ENCODE data around the gene FTSJ1.
"Not testable (repeated sequence)": the region's sequence is repeated elsewhere in the genome, so short reads cannot be mapped to it uniquely, and the experiment has no call there.

Gene FTSJ1, protein sequence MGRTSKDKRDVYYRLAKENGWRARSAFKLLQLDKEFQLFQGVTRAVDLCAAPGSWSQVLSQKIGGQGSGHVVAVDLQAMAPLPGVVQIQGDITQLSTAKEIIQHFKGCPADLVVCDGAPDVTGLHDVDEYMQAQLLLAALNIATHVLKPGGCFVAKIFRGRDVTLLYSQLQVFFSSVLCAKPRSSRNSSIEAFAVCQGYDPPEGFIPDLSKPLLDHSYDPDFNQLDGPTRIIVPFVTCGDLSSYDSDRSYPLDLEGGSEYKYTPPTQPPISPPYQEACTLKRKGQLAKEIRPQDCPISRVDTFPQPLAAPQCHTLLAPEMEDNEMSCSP

DNA sequence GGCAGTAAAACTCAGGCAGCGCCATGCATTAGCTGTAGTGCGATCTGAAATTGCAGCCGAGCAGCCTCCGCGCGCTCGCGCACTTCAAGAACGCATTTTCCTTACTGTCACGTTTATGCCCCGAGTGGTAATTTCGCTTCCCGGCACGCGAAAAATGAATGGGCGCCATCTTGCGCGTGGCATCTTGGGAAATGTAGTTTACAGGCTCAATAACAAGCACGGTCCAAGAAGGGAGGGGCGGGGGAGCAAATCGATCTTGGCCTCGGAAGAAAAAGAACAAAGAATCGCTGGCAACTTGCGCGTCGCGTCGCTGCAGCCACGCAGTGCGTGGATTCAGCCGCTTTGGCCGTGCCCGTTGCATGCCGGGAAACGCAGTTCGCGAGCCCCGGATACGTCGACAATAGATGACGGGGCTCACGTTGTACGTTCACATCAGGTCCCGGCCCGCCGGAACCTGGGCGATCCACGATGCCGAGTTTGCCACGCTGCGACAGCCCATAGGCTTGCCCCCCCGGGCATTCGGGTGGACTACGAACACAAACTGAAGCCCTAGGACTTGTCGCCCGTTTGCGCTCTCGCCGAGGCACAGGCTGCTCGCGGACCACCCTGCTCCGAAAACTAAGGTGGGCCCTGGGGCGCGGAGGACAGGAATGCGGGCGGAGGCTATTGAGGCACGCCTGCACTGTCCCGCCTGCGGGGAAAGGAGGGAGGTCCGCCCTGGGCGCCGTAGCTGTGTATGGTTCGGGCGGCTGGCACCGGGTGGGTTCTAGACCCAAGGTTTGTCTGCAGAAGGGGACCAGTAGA lies at the start of gene FTSJ1:
FTSJ1 (plus strand) TSS at position 426 of the 804 bp plus-strand sequence. CDS start 1,849 bp downstream, outside the sequence.
- peak; percentile 94 for DNase-seq

GRCh38 chrX:48427027-48427716 lies 48.8 kb upstream of the FTSJ1 start:
- not testable (repeated sequence) for DNase-seq

DNA sequence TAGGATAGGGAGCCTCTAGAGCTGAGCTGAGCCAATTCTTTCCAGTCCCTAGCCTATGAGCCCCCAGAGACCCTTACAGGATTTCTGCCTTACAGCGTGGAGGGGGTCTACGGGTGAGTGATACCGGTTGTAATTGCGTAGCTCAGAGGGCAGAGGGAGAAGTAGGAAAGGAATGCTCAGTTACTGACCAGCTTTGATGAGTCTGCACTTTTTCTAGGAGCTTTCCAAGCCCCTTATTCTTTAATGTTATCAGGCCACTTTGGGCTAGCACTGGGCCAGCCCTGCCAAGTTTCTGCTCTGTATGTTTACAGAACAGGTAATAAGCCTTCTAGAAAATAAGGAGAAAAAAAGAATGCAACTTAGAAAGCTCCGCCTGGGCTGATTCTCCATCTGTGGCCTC lies 46.4 kb upstream of the FTSJ1 start:
- DNase-seq, result not testable (repeated sequence)

GRCh38 chrX:48430166-48430565 lies 45.8 kb upstream of the FTSJ1 start:
- DNase-seq, result not testable (repeated sequence)

- DNase-seq, result not testable (repeated sequence)
These were observed 42.3 kb upstream of the FTSJ1 start for GRCh38 chrX:48433713-48434112.

DNA sequence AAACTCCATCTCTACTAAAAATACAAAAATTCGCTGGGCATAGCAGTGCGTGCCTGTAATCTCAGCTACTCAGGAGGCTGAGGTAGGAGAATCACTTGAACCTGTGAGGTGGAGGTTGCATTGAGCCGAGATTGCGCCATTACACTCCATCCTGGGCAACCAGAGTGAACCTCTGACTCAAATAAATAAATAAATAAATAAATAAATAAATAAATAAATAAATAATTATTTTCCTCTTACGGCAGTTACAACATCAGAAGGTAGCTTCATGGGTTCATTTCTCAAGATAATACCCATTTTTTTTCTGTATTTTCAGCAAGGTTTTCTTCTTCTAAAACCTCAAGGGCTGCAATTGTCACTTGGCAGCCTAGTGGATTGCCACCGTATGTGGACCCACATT lies 28.8 kb upstream of the FTSJ1 start:
- DNase-seq, result not testable (repeated sequence)

- no peak for DNase-seq
These were observed 25.9 kb upstream of the FTSJ1 start for GRCh38 chrX:48450076-48450475.

- DNase-seq, result no peak
These were observed 24.3 kb upstream of the FTSJ1 start for GRCh38 chrX:48451708-48452107.

DNA sequence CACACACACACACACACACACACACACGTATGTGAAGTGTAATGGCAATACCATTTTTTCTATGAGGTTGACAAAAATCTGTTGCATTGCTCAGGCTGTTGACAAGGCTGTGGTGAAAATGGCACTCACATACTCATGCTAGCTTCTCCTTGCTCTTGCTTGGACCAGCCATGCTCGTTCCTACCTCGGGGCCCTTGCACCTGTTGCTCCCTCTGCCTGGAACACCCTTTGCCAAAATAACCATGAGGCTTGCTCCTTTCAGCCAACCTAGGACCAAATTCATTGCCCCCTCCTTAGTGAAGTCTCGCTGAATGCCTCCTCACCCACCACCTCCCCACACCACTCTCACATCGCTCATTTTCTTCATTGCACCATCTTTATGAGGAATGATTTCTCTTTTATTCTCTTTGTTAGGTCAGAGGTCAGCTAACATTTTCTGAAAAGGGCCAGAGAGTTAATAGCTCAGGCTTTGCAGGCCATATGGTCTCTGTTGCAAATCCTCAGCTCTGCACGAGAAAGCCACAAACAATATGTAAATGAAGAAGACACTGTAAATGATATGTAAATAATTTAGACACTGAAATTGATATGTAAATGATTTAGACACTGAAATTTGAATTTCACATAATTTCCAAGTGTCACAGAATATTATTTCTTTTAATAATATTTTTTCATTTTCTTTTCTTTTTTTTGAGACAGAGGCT lies 19.2 kb upstream of the FTSJ1 start:
- no peak for DNase-seq

DNA sequence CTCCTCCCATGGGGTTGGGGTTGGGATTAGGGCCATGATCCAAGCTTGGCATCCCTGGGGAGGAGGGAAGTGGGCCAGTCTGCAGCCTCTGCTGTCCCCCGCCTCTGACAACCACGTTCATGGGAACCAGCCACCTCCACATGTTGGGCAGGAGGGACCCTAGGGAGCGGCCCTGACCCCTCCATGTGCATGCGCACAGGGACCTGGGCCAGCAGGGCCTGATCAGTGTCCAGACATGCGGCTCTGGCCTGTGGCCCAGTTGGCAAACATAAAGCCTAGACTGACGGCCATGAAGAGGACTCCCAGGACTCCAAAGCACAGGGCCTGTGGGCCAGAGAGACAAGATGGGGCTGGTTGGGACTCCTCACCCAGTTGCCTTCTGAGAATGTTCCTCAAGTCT lies 17.3 kb upstream of the FTSJ1 start:
- DNase-seq, result no peak

DNA sequence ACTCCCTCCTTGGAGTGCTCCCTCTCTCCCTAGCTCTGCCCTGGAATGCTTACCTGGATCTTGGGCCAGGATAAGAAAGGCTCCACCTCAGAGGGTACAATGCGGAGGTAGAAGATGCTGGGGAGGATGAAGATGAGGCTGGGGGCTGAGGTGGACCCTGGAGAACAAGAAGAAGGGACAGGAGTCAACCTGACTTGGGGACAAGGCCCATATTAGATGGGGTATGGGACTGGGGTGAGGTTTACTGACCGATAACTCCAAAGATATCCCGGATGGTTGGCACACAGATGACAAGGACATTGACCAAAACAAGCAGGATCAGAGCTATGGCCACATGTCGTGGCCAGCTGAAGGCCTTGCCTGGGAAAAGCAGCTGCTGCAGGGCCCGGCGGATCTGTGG lies 16.5 kb upstream of the FTSJ1 start:
- no peak for DNase-seq

DNA sequence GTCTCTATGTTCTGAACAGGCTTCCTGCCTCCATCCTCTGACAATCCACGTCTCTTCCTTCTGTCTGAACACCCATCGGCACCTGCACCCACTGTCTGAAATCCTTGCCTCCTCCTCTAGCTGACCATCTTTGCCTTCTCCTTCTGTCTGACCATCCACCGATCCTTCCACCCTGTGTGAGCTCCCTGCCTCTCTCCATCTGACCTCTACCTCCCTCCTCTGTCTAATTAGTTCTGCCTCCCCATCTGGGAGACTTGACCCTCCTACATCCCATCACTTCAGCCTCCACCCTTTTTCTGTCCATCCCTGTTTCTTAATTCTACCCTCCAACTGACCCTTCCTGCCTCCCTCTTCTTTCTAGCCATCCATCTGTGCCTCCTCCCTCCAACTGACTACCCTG lies 16.0 kb upstream of the FTSJ1 start:
- no peak for DNase-seq

DNA sequence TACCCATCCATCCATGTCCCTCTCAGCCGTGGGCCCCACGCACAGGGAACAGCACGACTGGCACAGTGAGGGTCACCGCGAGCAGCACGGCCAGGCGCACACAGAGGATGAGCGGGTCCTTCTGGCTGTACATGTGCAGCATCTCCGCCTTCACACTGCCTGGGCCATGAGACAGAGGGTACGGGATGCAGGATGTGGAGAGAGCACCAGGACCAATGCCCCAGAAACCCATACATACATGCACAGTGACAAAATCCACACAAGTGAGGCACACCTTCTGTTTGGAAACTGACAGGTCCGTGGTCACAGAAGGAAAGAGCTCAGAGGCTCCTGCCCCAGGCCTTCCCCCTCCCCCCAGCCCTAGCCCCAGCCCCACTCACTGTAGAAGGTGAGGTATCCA lies 15.4 kb upstream of the FTSJ1 start:
- DNase-seq, result no peak

GRCh38 chrX:48461830-48462229 lies 14.2 kb upstream of the FTSJ1 start:
- DNase-seq, result no peak

DNA sequence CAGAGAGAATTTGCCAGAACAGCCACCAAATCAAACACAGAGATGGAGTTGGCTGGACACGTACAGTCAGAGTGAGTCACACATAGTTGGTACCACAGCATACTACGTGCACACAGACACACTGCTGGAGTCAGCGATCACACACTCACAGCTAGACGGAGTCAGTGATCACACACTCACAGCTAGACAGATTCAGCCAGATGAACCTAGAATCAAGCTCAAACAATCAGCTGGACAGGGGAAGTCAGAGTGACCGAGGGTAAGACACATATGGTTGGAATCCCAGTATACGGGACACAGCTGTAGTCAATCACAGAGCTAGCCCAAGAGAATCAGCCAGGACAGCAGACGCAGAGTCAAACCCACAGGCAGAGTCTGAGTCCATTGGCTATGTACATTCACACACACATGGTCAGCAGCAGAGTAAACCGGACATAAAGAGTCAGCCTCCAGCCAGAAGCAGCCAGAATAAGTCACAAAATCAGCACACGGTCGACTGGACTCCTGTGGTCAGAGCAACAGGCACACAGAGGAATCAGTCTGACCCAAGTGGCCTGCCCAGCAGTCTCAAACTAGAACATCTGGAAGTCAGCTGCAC lies 10.6 kb upstream of the FTSJ1 start:
- DNase-seq, result peak; percentile 32

GRCh38 chrX:48466696-48467095 lies 9.3 kb upstream of the FTSJ1 start:
- DNase-seq, result no peak

- no peak for DNase-seq
These were observed 8.7 kb upstream of the FTSJ1 start for GRCh38 chrX:48467281-48467761.

DNA sequence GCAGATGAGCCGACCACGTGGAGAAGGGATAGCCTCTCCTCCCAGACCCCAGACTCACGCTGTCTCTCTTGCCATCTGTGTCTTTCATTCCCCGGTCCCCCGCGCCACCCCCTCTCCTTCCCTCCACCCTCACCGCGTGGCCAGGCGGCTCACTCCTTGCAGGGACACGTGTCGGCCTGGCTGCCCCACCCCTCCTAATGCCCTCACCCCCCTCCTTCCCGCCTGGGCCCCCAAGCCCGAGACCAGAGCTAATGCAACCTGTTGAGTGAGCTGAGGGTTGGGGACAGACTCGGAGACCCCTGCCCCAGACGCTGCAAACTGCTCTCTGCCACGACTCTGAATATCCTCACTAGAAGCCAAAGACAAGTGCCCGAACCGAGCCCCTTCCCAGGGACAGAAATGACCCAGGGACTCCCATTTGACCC lies 7.7 kb upstream of the FTSJ1 start:
- DNase-seq, result peak; percentile 42

DNA sequence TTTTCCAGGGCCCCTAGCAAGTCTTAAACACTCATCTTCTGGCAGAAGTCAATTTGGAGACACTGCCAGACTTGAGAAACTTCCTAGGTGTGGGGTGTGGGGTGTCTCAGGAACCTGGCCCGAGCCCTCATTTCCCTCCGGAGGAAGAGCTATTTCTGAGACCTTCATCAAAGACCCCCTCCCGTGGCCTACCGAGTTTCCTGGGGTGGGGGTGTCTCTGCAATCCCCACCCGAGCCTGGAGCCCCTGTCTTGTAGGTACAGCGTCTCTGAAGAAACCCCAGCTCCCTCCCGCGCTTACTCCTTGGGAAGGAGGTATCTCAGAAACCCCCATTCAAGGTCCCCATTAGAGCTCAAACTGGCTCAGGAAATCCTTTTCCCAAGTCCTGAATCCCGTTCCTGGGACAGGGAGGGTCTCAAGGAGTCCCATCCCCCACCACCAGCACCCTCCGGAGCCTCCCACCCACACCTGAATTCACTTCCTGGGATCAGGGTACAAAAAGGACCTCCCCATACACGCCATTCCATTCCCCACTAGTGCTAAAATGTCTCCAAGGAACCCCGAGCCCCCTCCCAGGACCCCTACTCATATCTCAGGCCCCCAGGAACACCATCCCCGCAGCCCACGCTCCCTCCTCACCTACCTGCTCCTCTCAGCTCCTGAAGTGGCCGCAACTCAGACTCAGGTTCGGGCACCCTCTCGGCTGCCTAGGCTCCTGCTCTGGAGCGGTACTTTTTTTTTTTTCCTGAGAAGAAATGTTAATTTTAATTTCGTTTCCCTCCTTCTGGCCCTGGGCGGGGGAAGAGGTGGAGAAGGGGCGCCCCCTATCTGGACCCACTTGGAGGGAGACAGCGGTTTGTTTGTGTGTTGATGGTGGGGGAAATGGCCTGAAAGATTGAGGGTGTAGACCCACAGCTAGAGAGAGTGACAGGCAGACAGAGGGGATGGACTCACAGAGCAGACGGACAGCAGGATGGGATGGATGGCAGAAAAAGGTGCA lies 7.0 kb upstream of the FTSJ1 start:
- no peak for DNase-seq

- no peak for DNase-seq
These were observed 5.7 kb upstream of the FTSJ1 start, which contains the start of gene SLC38A5 for GRCh38 chrX:48470110-48470832. SLC38A5 (minus strand) TSS chrX:48470260; CDS start chrX:48467924, 2,336 bp downstream.
